Spleen (tissue), 7 donors: ENCODE results near the gene NDC80.

Source experiments
- POLR2A ChIP-seq, 3 donors: fragments of 450-650 bp; IDR thresholded peaks; one replicate each; pipeline ENCODE4 v1.5.1; 2017; ENCODE audit warnings: antibody characterized with exemption in 3 of 3, mild to moderate bottlenecking in 1 of 3
- TF ChIP-seq, protein P1 (sequence below), 11 experiments: fragments of 200-600 bp in 7 of 11; fragments of 450-650 bp in 4 of 11; sonication (generic) in 4 of 11; IDR thresholded peaks in 8 of 11; conservative IDR thresholded peaks in 3 of 11; 1 replicate in 7 of 11; 2 replicates in 4 of 11; pipeline versions ENCODE4 v1.4.0 to v1.8.0; 2016 to 2021; ENCODE audit warnings: antibody characterized with exemption in 11 of 11, inconsistent platforms in 4 of 11, mild to moderate bottlenecking in 1 of 11
- donor health status: DM: no; HTN: no; CAD: no; lungs with moderate emphysema.
- donor health status: DM: no; HTN: no; CAD: no.
- donor health status: DM: no; HTN: no; CAD: no.

DNA sequence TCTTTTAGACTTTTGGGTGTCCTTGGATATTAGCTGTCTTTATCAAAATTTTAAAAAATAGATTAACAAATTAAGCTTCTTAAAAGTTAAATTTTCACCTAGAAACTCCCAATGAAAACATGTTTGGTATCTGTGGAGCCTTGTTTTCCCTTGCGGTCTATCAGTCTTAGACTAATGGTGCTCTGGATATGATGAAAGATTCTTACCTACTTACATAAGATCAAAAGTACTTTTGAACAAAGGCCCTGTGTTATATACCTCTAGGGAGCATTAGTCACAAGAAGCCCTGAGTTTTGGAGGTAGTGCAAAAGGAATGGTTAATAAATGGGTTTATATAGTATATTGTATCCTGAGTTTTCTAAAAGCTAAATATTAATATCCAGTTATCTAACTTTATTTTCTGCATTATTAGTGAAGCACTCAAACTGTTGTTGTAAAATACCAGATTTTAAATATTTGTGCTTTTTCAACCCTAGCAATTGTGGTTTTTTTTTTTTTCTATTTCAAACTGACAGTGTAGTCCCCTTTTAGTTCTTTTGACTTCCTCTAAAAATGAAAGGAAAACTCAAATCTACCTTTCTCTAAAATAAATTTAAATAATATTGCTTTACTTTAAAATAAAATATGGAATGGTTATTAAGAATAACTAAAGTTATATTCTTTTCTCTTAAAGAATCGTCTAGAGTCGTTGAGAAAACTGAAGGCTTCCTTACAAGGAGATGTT lies 18.1 kb downstream of the NDC80 start:
- TF ChIP-seq, protein P1, sequence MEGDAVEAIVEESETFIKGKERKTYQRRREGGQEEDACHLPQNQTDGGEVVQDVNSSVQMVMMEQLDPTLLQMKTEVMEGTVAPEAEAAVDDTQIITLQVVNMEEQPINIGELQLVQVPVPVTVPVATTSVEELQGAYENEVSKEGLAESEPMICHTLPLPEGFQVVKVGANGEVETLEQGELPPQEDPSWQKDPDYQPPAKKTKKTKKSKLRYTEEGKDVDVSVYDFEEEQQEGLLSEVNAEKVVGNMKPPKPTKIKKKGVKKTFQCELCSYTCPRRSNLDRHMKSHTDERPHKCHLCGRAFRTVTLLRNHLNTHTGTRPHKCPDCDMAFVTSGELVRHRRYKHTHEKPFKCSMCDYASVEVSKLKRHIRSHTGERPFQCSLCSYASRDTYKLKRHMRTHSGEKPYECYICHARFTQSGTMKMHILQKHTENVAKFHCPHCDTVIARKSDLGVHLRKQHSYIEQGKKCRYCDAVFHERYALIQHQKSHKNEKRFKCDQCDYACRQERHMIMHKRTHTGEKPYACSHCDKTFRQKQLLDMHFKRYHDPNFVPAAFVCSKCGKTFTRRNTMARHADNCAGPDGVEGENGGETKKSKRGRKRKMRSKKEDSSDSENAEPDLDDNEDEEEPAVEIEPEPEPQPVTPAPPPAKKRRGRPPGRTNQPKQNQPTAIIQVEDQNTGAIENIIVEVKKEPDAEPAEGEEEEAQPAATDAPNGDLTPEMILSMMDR (IDR thresholded peaks at IDR 0.05 in 8 of 11, conservative IDR thresholded peaks at IDR 0.05 in 3 of 11), result no peak
- no peak for TF ChIP-seq POLR2A (IDR thresholded peaks at IDR 0.05)
